ENCODE data around the gene EGLN3. TPM values are rescaled to one million over a fixed set of nuclear protein-coding genes. Genes with fewer than 3 reads are reported as not detected.
A peak's percentile ranks its signal among the peaks of the same experiment; 100 is the strongest.
"Not testable (repeated sequence)": the region's sequence is repeated elsewhere in the genome, so short reads cannot be mapped to it uniquely, and the experiment has no call there.

EGLN3 gene
- total RNA-seq, 1 experiment from 2014 or later = 20.0 TPM

DNA sequence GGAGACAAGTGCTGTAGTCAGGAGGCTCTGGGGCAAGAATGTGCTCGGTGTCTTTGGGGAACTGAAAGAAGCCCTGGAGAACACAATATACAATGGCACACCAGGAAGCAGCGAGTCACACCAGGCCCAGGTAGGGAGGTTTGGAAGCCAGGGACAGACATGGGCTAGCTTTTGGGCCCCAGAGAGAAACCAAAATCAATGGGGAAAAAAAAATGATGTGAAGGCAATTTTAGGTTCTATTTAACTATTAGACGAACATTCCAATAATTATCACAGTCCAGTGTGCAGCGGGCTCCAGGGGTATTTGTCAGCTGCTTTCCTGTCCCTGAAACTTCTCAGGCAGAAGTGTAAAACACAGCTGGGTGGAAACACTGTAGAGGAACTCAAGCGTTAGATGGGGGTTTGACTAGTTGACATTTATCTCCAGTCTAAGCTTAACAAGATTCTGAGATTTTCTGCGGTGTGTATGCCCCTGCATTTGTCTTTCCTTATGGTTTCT lies 21.8 kb upstream of the EGLN3 start:
- peak; percentile 69 for ATAC-seq
- H3K4me3 Mint-ChIP-seq = no peak overlapping the region
- H3K27ac Mint-ChIP-seq = no peak overlapping the region
- no peaks in the 10 kb centered on the region for H3K27me3 Mint-ChIP-seq (ENCODE audit: low read depth)
- TF ChIP-seq SMAD4 (CRISPR knock-in tag; IDR thresholded peaks at IDR 0.05) (no peak), SMAD3 (CRISPR knock-in tag; IDR thresholded peaks at IDR 0.05; ENCODE audit: borderline replicate concordance) (no peak), E2F4 (CRISPR knock-in tag; IDR thresholded peaks at IDR 0.05; ENCODE audit: borderline replicate concordance, low read depth) (no peak), RELA (CRISPR knock-in tag; IDR thresholded peaks at IDR 0.05; ENCODE audit: borderline replicate concordance) (no peak), KAT7 (CRISPR knock-in tag; IDR thresholded peaks at IDR 0.05; ENCODE audit: borderline replicate concordance) (no peak), JUN (CRISPR knock-in tag; IDR thresholded peaks at IDR 0.05) (no peak)
- TF ChIP-seq, protein P1, sequence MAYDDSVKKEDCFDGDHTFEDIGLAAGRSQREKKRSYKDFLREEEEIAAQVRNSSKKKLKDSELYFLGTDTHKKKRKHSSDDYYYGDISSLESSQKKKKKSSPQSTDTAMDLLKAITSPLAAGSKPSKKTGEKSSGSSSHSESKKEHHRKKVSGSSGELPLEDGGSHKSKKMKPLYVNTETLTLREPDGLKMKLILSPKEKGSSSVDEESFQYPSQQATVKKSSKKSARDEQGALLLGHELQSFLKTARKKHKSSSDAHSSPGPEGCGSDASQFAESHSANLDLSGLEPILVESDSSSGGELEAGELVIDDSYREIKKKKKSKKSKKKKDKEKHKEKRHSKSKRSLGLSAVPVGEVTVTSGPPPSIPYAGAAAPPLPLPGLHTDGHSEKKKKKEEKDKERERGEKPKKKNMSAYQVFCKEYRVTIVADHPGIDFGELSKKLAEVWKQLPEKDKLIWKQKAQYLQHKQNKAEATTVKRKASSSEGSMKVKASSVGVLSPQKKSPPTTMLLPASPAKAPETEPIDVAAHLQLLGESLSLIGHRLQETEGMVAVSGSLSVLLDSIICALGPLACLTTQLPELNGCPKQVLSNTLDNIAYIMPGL (CRISPR knock-in tag; IDR thresholded peaks at IDR 0.05) = no peak
- H3K36me3 Mint-ChIP-seq = peaks cover 6% of the 10 kb centered on the region; the same call in 1 of the 2 replicates
- ChIA-PET POLR2A (interaction anchor here (0.6 kb wide), 1 partner anchor 16 kb away, joined by 3 read pairs; no protein-coding TSS in a partner anchor), CTCF (interaction anchor here (0.6 to 0.9 kb wide), 3 partner anchors 111 to 235 kb away, joined by 3 read pairs; no protein-coding TSS in a partner anchor)
- DNase-seq (ENCODE audit: low spot score) = no peak
- peaks cover 17% of the 10 kb centered on the region for H3K9me3 Mint-ChIP-seq
- peaks cover 6% of the 10 kb centered on the region for H3K4me1 Mint-ChIP-seq

DNA sequence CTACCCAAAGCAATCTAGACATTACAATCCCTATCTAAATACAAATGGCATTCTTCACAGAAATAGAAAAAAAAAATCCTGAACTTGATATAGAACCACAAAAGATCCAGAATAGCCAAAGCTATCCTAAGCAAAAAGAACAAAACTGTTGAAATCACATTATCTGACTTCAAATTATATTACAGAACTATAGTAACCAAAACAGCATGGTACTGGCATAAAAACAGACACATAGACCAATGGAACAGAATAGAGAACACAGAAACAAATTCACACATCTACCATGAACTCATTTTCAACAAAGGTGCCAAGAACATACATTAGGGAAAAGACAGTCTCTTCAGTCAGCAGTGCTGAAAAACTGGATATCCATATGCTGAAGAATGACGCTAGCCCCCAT lies 19.0 kb upstream of the EGLN3 start:
- CTCF ChIA-PET; H3K27me3 Mint-ChIP-seq (ENCODE audit: low read depth); ATAC-seq; H3K4me3 Mint-ChIP-seq; DNase-seq (ENCODE audit: low spot score); POLR2A ChIA-PET; H3K36me3 Mint-ChIP-seq; H3K27ac Mint-ChIP-seq: not testable (repeated sequence)
- peaks cover 31% of the 10 kb centered on the region for H3K4me1 Mint-ChIP-seq
- H3K9me3 Mint-ChIP-seq = peaks cover 17% of the 10 kb centered on the region

DNA sequence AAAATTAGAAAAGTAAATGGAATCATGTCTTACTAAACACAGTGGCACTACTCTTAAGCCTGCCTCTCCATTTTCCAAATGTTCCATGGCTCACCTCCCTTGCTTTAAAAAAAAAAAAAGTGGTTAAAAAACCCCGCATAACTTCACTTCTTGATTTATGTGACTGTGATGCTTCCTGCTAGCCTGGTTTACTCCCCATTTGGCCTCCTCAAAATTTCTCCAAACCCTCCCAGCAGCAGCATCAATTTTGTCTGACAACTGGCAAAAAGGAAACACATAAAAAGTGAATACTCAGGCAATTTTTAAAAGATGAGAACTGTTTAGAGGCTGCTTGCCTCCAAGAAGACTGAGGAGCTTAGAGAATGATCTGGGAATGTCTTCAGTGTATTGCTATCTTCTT lies 17.8 kb upstream of the EGLN3 start:
- no peaks in the 10 kb centered on the region for H3K27me3 Mint-ChIP-seq (ENCODE audit: low read depth)
- no peak for DNase-seq (ENCODE audit: low spot score)
- peaks cover 6% of the 10 kb centered on the region; the same call in 1 of the 2 replicates for H3K36me3 Mint-ChIP-seq
- H3K27ac Mint-ChIP-seq = no peak overlapping the region
- ATAC-seq = no peak
- H3K4me3 Mint-ChIP-seq = no peak overlapping the region
- POLR2A ChIA-PET = interaction anchor here (0.6 kb wide), 2 partner anchors 34 to 1160 kb away, joined by 3 read pairs; no protein-coding TSS in a partner anchor
- CTCF ChIA-PET = interaction anchor here (0.6 kb wide), 1 partner anchor 65 kb away, joined by 3 read pairs; no protein-coding TSS in a partner anchor
- peaks cover 38% of the 10 kb centered on the region for H3K4me1 Mint-ChIP-seq
- H3K9me3 Mint-ChIP-seq = peaks cover 17% of the 10 kb centered on the region
- TF ChIP-seq NFATC4 (CRISPR knock-in tag; IDR thresholded peaks at IDR 0.05) = no peak
- TF ChIP-seq, protein P2, sequence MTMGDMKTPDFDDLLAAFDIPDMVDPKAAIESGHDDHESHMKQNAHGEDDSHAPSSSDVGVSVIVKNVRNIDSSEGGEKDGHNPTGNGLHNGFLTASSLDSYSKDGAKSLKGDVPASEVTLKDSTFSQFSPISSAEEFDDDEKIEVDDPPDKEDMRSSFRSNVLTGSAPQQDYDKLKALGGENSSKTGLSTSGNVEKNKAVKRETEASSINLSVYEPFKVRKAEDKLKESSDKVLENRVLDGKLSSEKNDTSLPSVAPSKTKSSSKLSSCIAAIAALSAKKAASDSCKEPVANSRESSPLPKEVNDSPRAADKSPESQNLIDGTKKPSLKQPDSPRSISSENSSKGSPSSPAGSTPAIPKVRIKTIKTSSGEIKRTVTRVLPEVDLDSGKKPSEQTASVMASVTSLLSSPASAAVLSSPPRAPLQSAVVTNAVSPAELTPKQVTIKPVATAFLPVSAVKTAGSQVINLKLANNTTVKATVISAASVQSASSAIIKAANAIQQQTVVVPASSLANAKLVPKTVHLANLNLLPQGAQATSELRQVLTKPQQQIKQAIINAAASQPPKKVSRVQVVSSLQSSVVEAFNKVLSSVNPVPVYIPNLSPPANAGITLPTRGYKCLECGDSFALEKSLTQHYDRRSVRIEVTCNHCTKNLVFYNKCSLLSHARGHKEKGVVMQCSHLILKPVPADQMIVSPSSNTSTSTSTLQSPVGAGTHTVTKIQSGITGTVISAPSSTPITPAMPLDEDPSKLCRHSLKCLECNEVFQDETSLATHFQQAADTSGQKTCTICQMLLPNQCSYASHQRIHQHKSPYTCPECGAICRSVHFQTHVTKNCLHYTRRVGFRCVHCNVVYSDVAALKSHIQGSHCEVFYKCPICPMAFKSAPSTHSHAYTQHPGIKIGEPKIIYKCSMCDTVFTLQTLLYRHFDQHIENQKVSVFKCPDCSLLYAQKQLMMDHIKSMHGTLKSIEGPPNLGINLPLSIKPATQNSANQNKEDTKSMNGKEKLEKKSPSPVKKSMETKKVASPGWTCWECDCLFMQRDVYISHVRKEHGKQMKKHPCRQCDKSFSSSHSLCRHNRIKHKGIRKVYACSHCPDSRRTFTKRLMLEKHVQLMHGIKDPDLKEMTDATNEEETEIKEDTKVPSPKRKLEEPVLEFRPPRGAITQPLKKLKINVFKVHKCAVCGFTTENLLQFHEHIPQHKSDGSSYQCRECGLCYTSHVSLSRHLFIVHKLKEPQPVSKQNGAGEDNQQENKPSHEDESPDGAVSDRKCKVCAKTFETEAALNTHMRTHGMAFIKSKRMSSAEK (CRISPR knock-in tag; IDR thresholded peaks at IDR 0.05; ENCODE audit: borderline replicate concordance) = no peak
- no peak for TF ChIP-seq ZNF671 (CRISPR knock-in tag; IDR thresholded peaks at IDR 0.05)
- TF ChIP-seq, protein P3, sequence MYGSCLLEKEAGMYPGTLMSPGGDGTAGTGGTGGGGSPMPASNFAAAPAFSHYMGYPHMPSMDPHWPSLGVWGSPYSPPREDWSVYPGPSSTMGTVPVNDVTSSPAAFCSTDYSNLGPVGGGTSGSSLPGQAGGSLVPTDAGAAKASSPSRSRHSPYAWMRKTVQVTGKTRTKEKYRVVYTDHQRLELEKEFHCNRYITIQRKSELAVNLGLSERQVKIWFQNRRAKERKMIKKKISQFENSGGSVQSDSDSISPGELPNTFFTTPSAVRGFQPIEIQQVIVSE (CRISPR knock-in tag; IDR thresholded peaks at IDR 0.05; ENCODE audit: borderline replicate concordance) = no peak
- no peak for TF ChIP-seq FOXP4 (CRISPR knock-in tag; IDR thresholded peaks at IDR 0.05)
- TF ChIP-seq OVOL2 (CRISPR knock-in tag; IDR thresholded peaks at IDR 0.05; ENCODE audit: borderline replicate concordance) = no peak
- no peak for TF ChIP-seq CREM (CRISPR knock-in tag; IDR thresholded peaks at IDR 0.05)
- TF ChIP-seq FOXK1 (CRISPR knock-in tag; IDR thresholded peaks at IDR 0.05) = no peak
- no peak for TF ChIP-seq IRF2 (CRISPR knock-in tag; IDR thresholded peaks at IDR 0.05; ENCODE audit: borderline replicate concordance, low read depth)
- no peak for TF ChIP-seq SMAD4 (CRISPR knock-in tag; IDR thresholded peaks at IDR 0.05)
- no peak for TF ChIP-seq HMGA2 (CRISPR knock-in tag; IDR thresholded peaks at IDR 0.05)
- no peak for TF ChIP-seq SP1 (CRISPR knock-in tag; conservative IDR thresholded peaks at IDR 0.05)
- TF ChIP-seq RELA (CRISPR knock-in tag; IDR thresholded peaks at IDR 0.05; ENCODE audit: borderline replicate concordance) = no peak
- TF ChIP-seq SOX15 (CRISPR knock-in tag; IDR thresholded peaks at IDR 0.05) = no peak
- TF ChIP-seq MXD4 (CRISPR knock-in tag; IDR thresholded peaks at IDR 0.05; ENCODE audit: borderline replicate concordance) = no peak
- no peak for TF ChIP-seq ZNF121 (CRISPR knock-in tag; IDR thresholded peaks at IDR 0.05)
- no peak for TF ChIP-seq NR3C1 (CRISPR knock-in tag; conservative IDR thresholded peaks at IDR 0.05; ENCODE audit: low read depth)
